Astrocyte of the hippocampus (primary cell): ENCODE measurements around the gene VAV3.
A peak's percentile ranks its signal among the peaks of the same experiment; 100 is the strongest.

ENCODE experiments used
- DNase-seq: peaks from one replicate; pipeline ENCODE4 v3.0.0; 2011; ENCODE audit warnings: low read depth, low spot score

The VAV3 gene

DNA sequence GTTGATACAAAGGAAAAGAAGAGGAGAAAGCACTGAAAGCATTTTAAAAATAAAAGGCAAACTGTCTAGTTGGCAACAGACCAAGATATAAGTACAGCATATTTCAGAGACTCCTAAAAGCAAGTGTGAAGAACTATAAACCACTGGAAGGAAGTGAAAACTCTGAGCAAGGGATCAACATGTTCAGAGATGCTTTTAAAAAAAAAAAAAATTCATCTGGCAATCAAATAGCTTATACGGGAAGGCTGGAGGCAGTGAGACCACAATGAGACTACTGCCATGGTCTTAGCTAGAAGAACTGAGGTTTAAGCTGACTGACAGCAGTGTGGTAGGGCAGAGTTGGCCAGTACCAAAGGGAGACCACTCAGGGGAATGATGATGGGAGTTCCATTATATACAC lies 124.3 kb downstream of the VAV3 start:
- no peak for DNase-seq

DNA sequence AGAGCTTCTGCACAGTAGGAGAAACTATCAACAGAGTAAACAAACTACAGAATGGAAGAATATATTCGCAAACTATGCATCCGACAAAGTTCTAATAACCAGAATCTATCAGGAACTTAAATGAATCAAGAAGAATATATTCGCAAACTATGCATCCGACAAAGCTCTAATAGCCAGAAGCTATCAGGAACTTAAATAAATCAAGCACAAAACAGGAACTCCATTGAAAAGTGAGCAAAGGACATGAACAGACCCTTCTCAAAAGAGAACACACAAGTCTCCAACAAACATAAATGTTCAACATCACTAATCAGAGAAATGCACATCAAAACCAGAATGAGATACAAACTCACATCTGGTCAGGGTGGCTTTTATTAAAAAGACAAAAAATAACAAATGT lies 126.9 kb downstream of the VAV3 start:
- DNase-seq = no peak

DNA sequence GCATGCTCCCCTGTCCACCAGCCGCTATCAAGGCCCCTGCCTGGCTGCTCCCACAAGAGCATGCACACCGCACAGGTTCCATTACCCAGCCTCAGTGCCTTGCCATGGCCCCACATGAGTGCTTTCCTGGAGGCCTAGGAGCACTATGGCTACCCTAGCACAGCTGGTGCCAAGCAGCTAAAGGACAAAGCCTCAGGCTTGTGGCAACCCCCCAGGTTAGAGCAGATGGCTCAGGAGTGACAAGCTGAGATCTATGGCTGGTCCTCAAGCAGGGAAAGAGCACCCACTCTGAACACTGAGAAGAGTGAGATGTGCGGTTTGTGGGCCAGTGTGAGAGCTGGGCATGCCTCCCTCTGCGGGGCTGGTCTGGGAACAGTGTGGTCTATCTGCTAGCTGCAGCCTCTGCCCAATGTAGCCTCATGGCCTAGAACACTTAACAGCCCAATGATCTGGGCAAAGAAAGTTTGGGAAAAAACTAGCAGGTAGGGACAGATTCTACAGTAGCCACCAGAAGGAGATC lies 129.8 kb downstream of the VAV3 start:
- DNase-seq = no peak

DNA sequence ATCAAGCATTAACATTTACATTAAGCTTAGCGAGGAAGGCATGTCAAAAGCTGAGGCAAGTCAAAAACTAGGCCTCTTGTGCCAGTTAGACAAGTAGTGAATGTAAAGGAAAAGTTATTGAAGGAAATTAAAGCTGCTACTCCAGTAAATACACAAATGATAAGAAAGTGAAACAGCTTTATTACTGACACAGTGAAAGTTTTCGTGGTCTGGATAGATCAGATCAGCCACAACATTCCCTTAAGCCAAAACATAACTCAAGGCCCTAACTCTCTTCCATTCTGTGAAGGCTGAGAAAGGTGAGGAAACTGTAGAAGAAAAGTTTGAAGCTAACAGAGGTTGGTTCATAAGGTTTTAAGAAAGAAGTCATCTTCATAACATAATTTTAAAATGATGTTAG lies 131.9 kb downstream of the VAV3 start:
- DNase-seq = peak; percentile 16

DNA sequence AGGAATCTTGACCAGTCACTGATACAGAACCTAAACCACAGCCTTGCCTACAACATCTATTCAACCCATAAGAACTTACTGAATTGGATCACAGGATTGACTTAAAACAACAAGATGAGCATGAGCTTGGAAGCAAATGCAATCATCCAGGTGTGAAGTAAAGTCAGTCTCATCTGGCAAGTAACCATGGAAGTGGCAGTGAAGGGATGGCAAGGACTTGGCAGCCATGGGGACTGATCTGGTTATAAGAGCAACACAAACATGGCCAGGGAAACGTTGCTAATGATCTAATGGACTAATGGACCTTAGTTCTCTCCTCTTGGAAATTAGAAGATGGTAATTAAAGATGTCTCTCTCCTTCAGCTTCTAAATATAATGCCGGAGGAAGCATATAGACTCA lies 133.1 kb downstream of the VAV3 start:
- DNase-seq = no peak

DNA sequence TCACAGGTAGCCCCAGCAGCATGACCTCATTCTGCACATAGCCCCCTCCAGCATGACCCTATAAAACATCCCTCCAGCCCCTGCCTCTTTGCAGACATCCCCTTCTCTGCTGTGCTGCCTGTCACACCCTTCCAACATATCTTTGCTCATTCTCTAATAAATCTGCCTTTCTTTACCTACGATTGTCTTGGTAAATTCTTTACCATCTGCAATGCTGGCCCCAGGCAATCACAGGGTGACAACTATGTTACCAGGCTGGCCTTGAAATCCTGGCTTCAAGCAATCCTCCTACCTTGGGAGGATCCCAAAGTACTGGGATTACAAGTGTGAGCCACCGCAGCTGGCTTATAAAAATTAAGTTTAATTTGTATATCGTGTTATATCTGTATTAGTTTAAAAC lies 134.5 kb downstream of the VAV3 start:
- DNase-seq = no peak

DNA sequence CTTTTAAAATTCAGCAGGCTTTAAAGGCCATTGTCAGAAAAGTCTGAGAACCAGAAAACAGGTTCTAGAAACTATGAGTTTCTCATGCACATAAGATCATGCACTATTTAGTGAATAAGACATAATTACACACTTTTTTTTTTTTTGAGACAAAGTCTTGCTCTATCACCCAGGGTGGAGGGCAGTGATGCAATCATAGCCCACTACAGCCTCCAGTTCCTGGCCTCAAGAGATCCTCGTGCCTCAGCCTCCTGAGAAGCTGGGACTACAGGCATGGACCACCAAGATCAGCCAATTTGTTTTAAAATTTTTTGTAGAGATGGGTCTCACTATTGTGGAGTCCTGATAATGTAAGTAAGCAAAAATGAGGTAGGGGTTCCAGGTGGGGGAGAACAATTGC lies 134.9 kb downstream of the VAV3 start:
- no peak for DNase-seq

DNA sequence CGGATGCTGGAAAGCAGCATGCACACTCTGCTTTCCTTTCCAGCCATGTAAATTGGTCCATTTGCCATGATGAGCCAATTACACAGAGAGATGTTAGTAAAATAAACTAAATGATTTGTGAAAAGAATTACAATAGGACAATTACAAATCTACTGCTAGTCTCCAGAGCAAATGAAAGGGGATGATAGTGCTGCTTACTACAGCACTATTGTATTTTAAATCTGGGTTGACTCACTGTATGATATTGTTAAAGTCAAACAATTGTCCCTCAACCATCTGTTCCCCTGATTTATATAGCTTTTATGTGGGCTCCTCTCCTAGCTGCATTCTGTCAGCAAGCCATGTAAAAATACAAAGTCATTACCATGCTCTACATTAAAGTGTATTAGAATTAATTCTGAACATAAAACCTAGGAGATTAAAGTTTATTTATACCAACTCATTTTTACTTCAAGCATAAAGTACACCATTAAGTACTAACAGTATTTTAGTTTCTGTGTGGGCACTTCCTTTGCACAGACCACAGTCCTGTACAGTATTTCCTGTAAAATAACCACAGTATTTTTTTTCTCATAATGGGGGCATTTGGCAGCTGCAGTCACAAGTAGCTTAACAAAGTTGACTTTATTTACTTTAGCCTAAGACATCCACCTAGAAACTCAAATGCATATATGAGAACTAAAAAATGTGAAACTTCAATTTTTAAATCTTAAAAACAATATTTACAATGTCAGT lies 135.8 kb downstream of the VAV3 start:
- DNase-seq = peak; percentile 44

DNA sequence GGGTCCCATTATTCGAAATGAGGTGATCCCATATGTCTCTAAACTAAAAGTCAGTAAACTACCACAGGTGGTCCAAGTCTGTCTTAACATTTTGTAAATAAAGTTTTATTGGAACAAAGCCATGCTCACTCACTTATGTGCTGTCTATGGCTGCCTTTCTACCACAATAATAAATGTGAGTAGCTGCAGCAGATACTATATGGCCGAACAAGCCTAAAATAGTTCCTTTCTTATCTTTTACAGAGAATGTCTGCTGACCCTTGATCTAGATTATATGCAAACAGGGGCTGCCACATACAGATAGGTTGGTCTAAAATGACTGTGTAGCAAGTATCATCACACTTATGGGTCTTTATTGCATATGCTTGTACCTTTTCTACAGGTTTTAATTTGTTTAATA lies 140.0 kb downstream of the VAV3 start:
- no peak for DNase-seq

DNA sequence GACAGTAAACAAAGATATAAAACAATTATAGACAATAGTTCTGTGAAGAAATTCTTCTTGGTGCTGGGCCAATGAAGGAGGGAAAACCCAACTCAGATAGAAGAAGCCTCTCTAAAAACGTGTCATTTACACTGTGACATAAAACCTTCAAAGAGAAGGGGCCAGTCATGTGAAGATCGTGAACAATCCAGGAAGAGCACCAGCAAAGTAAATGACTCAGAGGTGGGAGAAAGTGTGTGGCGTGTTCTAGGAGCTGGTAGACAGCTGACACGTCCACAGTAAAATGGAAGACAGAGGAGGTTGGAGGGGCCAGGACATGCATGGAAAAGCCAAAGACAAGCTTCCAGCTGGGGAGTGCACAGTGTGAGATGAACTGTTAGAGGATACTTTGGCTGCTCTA lies 143.6 kb downstream of the VAV3 start:
- no peak for DNase-seq

DNA sequence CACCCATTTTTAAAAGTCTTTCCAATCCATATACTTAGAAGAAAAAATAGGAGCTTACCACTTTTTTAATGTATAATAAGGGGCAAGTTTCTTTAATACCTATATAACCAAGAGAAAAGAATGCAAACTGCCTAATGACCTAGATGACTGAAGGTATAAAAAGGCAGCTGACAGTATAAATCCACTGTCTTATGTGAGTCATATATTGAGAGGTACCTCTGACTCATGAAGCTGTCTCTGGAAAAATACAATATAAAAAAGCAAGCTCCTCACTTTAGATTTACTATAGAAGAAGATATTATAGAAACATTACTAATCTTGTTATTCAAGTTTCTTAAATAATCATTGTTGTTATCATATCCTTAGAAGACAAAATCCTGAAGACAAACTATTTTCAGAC lies 144.2 kb downstream of the VAV3 start:
- no peak for DNase-seq

DNA sequence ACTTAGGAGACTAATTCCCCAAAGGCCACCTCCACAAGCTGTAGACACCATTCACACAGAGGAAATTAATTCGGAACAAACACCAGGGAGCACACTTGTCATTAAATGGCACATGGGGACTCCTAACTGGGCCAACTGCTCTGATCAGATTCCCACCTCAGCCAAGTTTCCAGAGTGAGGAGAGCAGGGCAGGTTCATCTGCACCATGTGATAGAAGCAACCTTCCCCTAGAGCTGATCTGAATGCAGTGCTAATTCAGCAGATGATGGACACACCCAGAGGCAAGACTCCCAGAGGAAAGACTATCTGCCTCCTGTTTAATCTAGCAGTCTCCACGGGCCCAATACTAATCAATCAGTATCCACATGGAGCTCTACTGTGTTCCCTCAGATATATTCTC lies 147.0 kb downstream of the VAV3 start:
- no peak for DNase-seq

DNA sequence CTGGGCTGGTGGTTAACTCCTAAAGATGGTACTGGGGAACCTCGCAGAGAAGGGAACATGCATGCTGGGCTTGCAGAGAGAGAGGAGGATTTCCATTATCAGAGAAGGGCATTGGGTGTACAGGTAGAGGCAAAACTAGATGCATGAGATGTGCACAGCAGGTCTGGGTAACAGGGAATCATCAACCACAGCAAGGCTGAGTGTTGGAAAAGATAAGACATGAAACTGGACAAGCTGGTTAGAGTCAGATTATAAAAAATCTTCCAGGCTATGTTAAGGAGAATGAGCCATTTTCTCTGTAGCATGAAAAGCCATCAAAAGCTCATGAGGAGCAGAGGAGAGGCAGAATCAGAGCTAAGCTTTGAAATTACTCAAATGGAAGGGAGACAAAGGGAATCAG lies 147.8 kb downstream of the VAV3 start:
- DNase-seq = no peak

DNA sequence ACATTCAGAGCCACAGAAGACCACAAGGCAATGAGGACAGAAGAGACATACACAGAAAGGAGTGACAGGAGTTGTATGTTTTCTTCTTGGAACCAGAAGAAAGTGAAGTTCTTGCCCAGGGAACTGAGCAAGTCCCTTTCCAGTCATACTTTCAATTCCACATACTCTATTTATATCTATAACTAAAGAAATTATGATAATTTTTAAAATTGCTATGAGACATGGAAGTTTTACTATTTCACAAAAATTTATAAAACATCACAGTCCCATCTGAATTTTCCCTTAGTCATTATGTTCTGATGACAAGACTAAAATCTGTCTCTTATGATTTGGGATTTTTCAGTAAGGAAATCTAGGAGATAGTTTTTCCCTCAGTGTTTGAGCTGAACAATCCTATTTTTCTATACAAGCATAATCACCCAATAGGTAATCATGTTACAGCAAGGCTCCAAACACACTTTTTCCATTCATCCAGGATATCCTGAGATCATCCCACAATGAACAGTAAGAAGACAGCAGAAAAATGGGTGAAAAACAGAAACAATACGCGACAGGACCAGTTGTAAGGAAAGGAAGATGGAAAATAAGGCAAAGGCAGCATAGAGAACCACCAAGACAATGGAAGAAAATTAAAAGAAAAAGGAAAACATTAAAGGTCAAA lies 154.6 kb downstream of the VAV3 start:
- no peak for DNase-seq

DNA sequence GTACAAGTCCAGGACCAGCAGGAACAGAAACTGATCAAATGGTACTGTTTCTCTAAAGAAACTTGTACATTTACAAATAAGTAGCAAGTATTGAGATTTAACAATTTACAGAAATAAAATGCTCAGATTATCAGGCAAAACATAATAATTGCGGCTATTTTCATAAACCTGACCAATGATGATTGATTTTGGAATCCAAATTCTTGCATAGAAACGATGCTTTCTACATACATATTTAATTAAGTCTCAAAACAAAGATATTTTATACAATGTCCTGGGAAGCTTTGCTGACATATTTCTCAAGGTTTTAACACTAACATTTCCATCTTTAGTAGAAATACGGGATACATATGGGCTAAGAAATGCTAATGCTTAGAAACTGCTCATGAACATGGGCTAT lies 157.1 kb downstream of the VAV3 start:
- DNase-seq = no peak

DNA sequence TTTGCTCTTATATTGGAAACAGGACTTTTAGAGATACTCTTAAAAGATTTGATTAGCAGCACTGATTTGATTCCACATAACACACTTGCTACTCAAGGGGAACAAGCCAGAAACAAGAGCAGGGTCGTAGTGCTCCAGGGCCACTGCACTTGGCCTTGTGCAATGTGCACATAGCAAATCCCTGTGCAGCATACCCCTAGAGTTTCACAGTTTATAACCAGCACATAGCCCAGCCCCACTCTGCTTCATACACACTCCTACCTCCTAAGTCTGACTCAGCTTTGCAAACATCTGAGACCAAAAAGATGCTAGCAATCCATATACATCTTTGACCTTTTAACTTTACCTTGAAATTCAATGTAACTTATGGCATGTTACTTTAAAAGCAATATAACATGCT lies 157.6 kb downstream of the VAV3 start:
- DNase-seq = no peak

DNA sequence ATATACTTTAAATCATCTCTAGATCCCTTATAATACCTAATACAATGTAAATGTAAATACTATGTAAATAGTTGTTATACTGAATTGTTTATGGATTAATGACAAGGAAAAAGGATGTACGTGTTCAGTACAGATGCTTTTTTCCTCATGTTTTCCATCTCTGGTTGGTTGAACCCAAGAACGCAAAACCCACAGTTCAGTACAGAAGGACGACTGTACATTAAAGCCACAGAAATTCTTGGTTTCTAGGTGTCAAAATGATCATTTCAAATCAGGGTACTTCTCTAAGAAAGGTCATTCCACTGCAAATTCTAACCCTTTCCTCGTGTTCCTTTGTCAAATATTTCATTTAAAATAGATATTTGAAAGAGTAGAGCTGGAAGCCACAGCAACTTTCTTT lies 158.1 kb downstream of the VAV3 start:
- no peak for DNase-seq

DNA sequence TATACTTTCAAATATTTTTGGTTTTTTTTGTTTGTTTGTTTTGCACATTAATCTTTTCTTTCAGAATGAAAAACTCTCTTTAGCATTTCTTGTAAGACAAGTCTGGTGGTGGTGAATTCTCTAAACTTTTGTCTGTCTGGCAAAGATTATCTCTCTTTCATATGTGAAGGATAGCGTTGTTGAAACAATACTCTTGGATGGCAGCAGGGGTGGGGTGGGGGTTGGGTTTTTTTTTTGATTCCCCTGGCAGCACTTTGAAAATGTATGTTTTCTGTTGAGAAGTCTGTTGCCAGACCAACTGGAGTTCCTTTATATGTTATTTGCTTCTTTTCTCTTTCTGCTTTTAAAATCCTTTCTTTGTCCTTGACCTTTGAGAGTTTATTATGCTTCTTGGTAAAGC lies 160.2 kb downstream of the VAV3 start:
- DNase-seq = no peak

DNA sequence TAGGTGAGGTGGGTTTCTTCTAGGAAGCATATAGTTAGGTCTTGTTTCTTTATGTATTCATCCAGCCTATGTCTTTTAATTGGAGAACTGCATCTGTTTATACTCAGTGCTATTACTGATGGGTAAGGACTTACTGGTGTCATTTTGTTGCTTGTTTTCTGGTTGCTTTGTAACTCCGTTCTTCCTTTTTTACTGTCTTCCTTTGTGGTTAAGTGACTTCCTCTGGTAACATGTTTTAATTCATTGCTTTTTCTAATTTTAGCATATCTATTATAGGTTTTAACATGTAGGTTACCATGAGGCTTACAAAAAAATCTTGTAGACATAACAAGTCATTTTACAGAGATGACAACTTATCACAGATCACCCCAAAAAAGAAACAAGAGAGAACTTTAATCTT lies 160.8 kb downstream of the VAV3 start:
- no peak for DNase-seq

DNA sequence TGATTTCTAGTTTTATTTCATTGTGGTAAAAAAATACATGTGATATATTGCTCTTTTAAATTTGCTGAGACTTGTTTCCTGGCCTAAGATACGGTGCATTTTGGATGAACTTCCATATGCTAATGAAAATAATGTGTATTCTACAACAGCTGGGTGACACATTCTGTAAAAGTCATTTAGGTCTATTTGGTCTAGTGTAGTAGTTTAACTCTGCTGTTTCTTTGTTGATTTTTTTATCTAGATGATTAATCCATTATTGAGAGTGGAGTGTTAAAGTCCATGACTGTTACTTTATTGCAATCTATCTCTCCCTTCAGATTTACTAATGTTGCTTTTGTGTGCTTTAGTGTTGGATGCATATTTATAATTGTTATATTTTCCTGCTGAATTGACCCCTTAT lies 161.4 kb downstream of the VAV3 start:
- DNase-seq = no peak

DNA sequence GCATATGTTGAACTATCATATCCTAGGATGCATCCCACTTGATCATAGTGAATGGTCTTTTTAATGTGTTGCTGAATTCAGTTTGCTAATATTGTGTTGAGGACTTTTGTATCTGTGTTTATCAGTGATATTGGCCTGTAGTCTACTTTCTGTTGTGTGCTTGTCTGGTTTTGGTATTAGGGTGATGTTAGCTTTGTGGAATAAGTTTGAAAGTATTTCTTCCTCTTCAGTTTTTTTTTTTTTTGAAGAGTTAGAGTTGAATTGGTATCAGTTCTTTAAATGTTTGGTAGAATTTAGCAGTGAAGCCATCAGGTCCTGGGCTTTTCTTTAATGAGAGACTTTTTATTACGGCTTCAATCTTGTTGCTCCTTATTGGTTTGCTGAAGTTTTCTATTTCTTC lies 162.3 kb downstream of the VAV3 start:
- no peak for DNase-seq

DNA sequence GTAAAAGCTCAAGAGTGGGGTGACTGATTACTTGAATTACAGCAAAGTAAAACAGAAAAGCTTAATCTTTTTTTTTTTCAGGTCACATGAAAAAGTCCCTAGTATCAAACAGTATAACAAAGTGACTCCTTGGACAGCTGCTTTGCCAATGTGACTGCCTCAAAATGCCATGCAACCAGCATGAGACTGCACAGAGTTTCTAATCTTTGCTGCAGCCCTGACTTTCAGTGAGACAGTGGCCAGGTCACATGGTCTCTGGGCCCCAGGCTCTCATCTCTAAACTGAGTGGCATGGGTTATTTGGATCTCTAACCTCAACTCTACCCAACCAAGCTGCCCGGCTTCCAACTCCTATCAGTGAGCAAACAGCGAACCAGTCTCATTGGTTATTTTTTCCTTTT lies 169.0 kb downstream of the VAV3 start:
- DNase-seq = no peak

DNA sequence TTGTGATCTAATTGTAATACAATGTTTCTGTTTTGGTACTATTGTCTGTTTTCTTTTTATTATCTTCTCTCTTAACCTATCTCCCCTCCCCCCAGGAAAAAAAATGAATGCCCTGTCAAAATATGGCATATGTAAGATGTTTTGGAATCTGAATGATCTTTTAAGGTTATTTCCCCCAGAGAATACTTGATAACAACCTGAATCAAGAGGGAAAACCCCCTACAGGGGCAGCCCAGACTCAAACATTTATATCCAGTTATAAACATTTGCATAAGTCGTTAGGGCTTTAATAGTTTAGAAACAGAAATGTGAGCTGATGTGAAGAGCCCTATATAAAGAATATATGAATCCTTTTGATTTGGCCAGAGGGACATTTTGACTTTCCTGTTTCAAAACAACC lies 169.5 kb downstream of the VAV3 start:
- DNase-seq = no peak

DNA sequence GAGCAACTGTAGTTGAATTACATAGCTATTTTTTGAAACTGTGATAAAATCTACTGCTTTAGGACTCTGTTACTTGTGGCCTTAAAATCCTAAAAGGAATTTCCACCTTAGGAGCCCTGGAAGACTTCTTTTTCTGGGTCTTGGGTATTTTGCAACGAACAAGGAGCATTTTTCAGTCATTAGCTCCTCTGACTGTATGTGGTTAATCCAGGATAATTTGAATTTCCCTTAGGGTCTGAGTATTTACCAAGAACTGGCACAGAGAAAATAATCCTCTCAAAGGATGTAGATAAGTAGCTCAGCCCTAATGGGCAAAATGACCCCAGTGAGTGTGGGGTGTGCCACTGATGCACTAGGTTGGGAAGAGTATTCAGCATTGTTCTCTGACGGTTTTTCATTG lies 170.4 kb downstream of the VAV3 start:
- DNase-seq = peak; percentile 22
